PC-9 (cell line): Measurements from ENCODE around the gene ACBD3.

Experiments used
- CTCF ChIP-seq: fragments of 200-600 bp; sonication (generic); conservative IDR thresholded peaks from 2 replicates; pipeline ENCODE4 v1.6.1; 2017; ENCODE audit warnings: mixed run types, antibody characterized with exemption, mild to moderate bottlenecking, moderate library complexity
- EZH2 ChIP-seq: fragments of 200-600 bp; sonication (generic); IDR thresholded peaks from 2 replicates; pipeline ENCODE4 v1.8.0; 2017; ENCODE audit warnings: antibody characterized with exemption, low read depth

- no peak for TF ChIP-seq CTCF
- no peak for TF ChIP-seq EZH2
These were observed 60.7 kb downstream of the ACBD3 start for GRCh38 chr1:226125831-226126230.
